Measurements from ENCODE around the gene USP32. TPM values are rescaled to one million over a fixed set of nuclear protein-coding genes. Genes with fewer than 3 reads are reported as not detected.
"Not testable (repeated sequence)": the region's sequence is repeated elsewhere in the genome, so short reads cannot be mapped to it uniquely, and the experiment has no call there.

The USP32 gene
- total RNA-seq, 1 donor = 59.1 TPM

DNA sequence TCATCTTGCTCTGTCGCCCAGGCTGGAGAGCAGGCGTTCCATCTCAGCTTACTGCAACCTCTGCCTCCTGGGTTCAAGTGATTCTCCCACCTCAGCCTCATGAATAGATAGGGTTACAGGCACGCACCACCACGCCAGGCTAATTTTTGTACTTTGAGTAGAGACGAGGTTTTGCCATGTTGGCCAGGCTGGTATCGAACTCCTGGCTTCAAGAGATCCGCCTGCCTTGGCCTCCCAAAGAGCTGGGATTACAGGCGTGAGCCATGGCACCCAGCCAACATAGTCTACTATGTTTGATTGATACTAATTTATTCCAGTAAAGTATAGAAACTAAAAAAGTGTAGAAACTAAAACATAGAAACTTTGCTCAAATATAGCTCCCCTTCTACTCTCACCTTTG is 147.3 kb downstream of the USP32 start:
- TF ChIP-seq, protein P1, sequence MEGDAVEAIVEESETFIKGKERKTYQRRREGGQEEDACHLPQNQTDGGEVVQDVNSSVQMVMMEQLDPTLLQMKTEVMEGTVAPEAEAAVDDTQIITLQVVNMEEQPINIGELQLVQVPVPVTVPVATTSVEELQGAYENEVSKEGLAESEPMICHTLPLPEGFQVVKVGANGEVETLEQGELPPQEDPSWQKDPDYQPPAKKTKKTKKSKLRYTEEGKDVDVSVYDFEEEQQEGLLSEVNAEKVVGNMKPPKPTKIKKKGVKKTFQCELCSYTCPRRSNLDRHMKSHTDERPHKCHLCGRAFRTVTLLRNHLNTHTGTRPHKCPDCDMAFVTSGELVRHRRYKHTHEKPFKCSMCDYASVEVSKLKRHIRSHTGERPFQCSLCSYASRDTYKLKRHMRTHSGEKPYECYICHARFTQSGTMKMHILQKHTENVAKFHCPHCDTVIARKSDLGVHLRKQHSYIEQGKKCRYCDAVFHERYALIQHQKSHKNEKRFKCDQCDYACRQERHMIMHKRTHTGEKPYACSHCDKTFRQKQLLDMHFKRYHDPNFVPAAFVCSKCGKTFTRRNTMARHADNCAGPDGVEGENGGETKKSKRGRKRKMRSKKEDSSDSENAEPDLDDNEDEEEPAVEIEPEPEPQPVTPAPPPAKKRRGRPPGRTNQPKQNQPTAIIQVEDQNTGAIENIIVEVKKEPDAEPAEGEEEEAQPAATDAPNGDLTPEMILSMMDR (IDR thresholded peaks at IDR 0.05; ENCODE audit: insufficient read depth, low read length) = no peak
- DNase-seq (ENCODE audit: low read depth) = no peak
- no peak overlapping the region for H3K4me3 ChIP-seq (ENCODE audit: low read depth, low read length)

DNA sequence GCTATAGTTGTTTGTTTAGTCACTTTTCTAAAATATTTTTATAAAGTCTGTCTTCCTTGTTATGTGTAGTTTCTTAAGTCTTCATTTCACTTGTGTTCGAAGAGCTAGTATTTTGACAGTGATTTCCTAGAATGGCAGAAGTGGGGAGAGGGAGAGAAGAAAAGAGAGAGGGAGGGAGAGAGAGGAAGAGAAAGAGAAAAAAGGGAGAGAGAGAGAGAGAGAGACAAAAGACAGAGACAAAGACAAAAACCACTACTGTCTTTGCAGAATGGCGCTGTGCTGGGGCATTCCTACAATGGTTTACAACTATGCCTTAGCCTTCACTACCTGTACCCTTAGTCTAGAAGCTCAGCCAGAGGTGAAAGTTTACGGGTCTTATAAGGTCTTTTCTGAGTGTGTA is 151.6 kb downstream of the USP32 start:
- H3K4me3 ChIP-seq (ENCODE audit: low read depth, low read length) = no peak overlapping the region
- TF ChIP-seq, protein P1 (IDR thresholded peaks at IDR 0.05; ENCODE audit: insufficient read depth, low read length) = no peak
- DNase-seq (ENCODE audit: low read depth) = no peak

DNA sequence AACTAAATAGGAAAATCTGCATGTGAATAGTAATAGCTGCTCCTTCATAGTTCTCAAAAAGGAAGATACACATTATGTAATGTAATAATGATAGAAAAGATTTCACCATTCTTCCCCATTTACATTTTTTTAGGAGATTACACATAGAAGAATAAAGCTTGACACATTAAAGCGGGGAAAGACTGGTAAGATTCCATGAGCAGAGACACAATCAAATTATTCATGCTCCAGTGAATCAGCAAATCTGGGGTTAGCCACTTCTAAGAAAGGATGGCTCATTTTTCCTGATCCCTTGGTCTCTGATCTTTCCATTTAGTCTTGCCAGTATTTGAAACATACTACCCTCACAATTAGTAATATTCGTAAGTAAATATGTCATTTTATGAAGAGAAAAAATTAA is 160.2 kb downstream of the USP32 start:
- DNase-seq (ENCODE audit: low read depth) = peak; percentile 42
- TF ChIP-seq, protein P1 (IDR thresholded peaks at IDR 0.05; ENCODE audit: insufficient read depth, low read length) = no peak
- H3K4me3 ChIP-seq (ENCODE audit: low read depth, low read length) = no peak overlapping the region

DNA sequence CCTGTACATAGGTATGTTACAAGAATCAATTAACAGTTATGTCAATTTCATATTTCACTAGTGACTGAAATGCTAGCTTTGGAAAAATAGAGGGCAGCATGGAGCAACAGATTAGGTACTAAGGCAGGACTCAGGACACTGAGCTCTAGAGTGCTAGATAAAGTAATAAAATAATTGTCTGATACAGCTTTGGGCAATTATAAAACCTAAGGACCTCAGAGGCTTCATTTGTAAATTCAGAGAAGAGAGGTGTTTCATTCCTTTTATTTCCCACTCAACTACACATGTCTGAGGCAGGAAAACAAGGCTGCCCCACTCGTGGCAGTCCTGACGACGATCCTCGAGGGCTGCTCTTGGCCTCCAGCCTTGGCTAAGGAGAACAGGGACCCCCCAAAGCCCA is 160.7 kb downstream of the USP32 start:
- peak; percentile 51 for DNase-seq (ENCODE audit: low read depth)
- TF ChIP-seq, protein P1 (IDR thresholded peaks at IDR 0.05; ENCODE audit: insufficient read depth, low read length) = peak; percentile 59
- no peak overlapping the region for H3K4me3 ChIP-seq (ENCODE audit: low read depth, low read length)

DNA sequence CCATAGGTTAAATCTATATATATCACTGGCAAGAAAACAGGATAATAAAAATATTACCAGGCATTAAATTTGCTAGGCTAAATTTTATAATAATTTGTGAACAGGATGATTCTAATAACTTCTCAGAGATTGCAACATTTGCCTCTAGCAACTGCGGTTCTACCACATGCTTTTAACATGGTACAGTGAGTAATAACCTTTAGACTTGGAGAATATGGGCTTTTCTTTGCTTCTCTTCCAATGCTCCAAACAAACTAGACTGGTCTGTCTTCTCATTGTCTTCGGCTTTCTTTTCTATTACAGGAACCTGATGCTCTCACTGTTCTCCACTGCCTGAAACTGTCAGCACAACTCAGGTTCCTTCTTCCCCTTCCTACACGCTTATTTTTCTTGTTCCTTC is 161.6 kb downstream of the USP32 start:
- TF ChIP-seq, protein P1 (IDR thresholded peaks at IDR 0.05; ENCODE audit: insufficient read depth, low read length) = no peak
- no peak for DNase-seq (ENCODE audit: low read depth)
- no peak overlapping the region for H3K4me3 ChIP-seq (ENCODE audit: low read depth, low read length)

DNA sequence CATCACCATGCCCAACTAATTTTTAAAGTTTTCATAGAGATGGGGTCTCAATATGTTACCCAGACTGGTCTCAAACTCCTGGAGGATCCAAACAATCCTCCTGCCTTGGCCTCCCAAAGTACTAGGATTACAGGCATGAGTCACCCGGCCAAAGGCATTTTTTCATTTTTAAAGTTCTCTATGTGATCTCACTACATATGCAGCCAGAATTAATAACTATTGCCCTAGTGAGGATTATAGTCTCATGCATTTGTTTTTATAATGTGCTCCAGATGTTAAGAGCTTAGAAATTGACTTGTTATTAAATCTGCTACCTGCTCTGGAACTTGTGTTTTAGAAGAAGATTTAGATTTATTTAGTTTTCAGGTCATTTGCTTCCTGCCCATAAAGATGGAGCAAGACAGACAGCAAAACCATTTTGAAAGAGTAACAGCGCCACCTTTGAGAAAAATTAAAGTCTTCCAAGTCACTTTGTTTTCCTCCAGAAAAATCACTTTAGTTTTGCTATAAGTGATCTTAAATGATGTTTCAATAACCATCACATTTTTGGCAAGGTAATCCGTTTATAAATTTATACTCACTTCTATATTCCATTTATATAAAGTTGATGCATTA is 162.6 kb downstream of the USP32 start:
- DNase-seq (ENCODE audit: low read depth) = peak; percentile 14
- TF ChIP-seq, protein P1 (IDR thresholded peaks at IDR 0.05; ENCODE audit: insufficient read depth, low read length) = no peak
- H3K4me3 ChIP-seq (ENCODE audit: low read depth, low read length) = no peak overlapping the region

DNA sequence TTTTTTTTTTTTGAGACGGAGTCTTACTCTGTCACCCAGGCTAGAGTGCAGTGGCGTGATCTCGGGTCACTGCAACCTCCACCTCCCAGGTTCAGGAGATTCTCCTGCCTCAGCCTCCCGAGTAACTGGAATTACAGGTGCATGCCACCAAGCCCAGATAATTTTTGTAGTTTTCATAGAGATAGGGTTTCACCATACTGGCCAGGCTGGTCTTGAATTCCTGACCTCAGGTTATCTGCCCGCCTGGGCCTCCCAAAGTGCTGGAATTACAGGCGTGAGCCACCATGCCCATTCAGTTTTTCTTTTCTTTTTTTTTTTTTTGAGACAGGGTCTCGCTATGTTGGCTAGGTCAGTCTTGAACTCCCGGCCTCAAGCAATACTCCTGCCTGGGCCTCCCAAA is 164.7 kb downstream of the USP32 start:
- not testable (repeated sequence) for H3K4me3 ChIP-seq (ENCODE audit: low read depth, low read length); DNase-seq (ENCODE audit: low read depth)
